Stimulated activated CD8-positive, alpha-beta memory T cell treated with anti-CD3 and anti-CD28 coated beads, Interleukin-7, amount 100 ng/mL, for 1 hour (primary cell): ENCODE results near the gene ZSWIM1.

Experiments used
- DNase-seq, 2 donors: peaks; one replicate each; pipeline ENCODE4 v3.0.0-alpha.2; 2020; ENCODE audit warnings: low read depth in 2 of 2

The ZSWIM1 gene

DNA sequence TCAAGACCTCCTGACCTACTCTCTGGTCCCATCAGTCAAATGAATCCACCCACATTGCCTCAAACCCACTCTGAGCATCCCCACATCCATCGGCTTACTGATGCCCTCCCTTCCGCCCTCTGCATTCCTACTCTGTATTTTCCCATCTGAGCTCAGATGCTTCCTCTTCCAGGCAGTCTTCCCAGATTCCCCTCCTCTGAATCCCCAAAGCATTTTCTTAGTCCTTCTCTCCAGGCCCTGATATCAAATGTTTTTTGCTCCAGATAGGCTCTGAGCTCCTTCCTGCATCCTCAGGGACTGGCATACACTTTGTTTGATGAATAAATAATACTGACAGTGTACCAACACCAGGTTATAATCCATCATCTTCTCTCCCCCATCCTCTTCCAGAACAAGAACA, 27.1 kb downstream of the ZSWIM1 start:
- no peak for DNase-seq

DNA sequence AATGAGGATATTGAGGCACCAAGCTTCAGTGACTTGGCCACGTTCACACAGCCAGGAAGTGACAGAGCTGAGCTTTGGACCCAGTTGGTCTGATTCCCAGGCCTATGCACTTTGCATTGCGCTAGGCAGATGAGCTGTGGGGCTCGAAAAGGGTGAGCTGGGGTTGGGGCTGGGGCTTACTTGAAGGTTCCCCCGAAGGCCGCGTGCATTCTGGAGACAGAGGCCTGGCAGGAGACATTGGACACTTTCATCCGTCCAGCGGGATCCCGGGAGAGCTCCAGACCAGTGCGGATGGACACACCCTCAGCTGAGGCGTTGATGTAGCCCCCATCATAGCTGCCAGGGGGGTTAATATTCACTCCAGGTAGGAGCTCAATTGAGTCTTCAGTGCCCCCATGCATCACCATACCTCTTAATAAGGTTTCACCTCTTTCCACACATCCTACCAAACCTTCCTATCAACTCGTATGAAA, 28.3 kb downstream of the ZSWIM1 start:
- DNase-seq = no peak

DNA sequence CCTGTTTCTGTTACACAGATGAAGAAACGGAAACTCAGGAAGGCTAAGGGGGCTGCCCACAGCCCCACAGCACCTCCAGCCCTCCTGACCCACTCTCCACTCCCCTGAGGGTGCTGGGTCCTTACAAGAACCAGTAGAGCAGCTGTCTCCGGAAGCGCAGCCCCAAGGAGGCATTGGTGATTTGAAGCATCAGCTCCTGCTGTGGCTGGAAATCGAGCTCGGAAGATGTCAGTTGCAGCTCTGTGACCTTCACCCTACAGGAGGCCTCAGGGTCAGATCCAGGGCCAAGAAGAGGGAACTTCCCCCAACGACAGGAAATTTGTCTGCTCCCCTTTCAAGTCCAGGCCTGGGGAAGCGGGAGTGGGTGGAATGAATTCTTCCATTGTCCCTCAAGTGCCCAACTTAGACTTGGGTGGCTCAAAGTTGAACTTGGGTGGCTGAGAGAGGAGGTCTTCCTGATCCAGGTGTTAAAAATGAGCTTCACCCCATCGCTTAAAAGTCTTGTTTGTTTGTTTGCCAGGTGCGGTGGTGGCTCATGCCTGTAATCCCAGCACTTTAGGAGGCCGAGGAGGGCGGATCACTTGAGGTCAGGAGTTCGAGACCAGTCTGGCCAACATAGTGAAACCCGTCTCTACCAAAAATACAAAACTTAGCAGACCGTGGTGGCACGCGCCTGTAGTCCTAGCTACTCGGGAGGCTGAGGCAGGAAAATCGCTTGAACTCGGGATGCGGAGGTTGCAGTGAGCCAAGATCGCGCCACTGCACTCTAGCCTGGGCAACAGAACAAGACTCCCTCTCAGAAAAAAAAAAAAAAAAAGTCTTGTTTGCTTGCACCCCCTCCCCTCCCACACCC, 29.0 kb downstream of the ZSWIM1 start:
- DNase-seq = no peak

DNA sequence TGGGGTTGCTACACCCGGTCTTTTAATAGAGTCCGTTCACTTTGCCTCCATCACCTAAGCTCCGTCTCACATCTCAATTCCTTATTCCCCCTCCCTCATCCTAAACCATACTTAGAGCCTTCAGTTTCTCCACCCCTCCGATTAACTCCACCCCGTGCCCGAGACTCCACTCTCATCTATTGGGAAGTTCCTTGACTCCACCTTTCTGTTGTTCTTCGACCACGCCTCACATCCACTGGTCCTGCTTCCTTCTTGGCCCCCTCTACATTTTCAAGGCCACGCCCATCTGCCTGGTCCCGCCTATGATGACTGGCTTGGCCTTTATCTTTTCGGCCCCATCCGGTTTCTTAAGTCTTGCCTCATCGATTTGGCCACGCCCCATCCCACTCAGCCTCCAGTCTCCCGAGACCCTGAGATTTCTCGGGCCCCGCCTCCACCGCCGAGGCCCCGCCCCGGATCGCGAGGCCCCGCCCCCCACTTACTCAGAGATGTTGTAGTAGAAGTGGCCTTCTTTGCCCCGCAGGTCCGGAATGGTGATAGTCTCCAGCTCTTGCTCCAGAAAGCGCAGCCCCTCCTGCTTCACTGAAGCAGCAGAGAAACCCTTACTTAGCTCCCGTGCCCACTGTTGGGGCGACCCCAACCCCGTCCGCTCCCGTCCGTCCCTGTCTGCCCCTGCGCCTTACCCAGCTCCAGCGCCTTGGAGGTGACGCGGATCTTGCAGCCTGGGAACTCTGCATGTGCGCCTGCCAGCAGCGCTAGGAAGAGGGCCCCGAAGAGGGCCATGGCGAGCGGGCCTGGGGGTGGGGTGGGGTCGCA, 29.9 kb downstream of the ZSWIM1 start:
- DNase-seq = peak; percentile 76 to 80

DNA sequence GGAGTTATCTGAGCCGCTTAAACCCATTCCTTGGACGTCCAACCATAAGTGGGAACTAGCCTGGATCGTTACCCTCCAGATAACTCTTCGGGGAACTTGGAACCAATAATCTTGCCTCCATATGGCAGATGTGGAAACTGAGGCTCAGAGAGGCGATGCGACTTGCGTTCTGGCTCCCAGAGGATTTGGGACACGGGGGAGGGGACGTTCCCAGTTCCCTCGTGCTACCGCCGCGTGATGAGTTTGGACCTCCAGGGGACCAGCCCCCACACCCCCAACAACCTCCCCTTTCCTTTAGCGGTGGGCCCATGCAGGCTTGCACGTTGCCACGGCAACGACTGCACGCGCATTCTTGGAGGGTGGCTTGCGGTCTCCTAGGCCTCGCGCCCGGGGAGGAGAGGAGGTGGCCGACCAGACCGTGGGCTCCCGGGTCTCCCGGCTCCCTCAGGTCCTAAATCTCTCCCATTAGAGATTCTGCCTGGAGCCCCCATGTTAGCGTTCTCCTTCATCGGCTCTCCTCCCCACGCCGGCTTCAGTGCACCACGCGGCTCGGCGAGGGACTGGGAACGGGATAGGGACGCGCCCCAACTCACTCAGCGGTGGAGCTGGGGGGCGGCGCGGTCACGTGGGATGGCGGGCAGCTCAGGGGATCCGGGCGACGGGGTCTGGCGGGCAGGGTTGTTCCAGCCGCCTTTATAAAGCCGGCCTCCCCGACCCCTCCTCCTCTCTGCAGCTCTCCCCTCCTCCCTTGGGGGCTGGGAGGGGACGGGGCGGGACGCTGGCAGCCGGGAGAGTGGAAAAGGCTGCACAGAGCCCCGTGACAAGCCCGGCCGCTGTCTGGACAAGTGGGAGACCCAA, 30.7 kb downstream of the ZSWIM1 start, which contains the start of gene PLTP:
TSS of gene PLTP (minus strand) at position 670 of the 858 bp plus-strand sequence. CDS start 703 bp downstream, outside the sequence.
- DNase-seq = no peak

DNA sequence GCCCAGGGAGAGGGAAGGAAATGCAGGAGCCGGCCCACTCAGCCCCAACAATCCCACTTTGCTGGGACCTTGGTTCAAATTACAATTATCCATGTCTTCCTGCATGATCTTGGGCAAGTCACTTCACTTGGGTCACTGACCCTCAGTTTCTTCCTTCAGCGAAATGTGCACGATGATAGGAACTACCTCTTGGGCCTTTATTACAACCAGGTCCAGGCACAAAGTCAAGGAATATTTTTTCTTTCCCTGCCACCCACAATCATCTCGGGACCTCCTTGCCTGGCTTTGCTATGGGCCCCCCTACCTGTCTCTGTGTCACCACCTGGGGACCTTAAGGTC, 31.3 kb downstream of the ZSWIM1 start:
- DNase-seq = no peak

DNA sequence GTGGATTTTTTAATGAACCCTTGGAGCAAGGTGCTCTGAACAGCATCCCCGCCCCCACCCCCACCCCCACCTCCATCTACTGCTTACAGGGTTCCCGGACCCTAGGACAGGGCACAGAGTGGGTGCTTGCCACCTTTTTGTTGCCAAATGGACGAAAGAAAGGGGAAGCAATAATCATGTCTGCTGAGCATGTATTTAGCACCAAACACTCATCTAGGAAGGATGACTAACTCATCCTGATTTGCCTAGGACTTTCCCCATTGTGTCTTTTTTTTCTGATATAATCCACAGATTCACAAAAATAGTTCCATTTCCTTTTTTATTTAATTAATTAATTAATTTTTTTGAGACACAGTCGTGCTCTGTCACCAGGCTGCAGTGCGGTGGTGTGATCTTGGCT, 32.1 kb downstream of the ZSWIM1 start:
- no peak for DNase-seq

DNA sequence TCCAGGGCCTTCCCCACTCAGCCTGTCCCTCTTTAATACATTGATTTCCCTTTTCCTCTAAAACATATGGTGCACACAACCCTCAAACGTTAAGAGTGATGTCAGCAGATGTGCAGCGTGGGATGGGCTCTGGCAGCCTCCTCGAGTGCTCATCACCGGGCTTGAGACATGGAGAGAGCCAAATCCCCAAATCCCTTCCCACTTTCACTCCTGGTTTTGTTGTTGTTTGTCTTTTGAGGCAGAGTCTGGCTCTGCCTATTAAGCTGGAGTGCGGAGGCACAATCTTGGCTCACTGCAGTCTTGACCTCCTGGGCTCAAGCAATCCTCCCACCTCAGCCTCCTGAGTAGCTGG, 36.7 kb downstream of the ZSWIM1 start:
- DNase-seq = no peak

DNA sequence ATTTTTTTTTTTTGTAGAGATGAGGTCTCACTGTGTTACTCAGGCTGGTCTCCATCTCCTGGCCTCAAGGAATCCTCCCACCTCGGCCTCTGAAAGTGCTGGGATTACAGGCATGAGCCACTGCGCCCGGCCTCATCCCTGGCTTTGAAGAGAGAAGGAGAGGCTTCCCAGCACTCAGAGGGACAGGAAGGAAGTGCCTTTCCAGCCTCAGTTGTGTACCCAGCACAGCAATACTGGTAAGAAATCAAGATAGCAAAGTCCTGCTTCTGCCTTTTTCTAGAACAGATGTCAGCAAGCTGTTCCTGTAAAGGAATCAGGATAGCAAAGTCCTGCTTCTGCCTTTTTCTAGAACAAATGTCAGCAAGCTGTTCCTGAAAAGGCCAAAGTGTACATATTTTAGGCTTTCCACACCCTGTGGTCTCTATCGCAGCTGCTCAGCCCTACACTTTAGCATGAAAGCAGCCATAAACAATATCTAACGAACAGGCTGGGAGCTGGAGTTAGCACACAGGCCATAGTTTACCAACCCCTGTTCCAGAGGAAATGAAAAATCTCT, 37.2 kb downstream of the ZSWIM1 start:
- no peak for DNase-seq

DNA sequence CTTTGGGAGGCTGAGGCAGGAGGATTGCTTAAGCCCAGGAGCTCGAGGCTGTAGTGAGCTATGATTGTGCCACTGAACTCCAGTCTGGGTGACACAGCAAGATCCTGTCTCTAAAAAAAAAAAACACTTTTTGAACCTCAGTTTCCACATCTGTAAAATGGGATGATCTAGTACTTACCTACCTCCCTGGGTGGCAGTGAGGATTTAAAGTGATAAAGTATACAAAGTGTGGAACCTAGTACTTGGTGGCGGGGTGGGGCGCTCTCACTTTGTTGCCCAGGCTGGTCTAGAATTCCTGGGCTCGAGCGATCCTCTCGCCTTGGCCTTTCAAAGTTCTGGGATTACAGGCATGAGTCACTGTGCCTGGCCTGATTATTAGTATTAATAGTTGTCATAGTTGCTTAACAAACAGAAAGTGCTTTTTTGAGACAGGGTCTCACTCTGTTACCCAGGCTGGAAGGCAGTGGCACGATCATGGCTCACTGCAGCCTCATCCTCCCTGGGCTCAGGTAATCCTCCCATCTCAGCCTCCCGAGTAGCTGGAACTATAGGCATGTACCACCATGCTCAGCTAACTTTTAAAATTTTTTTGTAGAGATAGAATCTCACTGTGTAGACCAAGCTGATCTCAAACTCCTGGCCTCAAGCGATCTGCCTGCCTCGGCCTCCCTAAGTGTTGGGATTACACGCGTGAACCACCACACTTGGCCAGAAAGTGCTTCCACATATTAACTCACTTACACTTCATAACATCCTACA, 37.9 kb downstream of the ZSWIM1 start:
- no peak for DNase-seq

DNA sequence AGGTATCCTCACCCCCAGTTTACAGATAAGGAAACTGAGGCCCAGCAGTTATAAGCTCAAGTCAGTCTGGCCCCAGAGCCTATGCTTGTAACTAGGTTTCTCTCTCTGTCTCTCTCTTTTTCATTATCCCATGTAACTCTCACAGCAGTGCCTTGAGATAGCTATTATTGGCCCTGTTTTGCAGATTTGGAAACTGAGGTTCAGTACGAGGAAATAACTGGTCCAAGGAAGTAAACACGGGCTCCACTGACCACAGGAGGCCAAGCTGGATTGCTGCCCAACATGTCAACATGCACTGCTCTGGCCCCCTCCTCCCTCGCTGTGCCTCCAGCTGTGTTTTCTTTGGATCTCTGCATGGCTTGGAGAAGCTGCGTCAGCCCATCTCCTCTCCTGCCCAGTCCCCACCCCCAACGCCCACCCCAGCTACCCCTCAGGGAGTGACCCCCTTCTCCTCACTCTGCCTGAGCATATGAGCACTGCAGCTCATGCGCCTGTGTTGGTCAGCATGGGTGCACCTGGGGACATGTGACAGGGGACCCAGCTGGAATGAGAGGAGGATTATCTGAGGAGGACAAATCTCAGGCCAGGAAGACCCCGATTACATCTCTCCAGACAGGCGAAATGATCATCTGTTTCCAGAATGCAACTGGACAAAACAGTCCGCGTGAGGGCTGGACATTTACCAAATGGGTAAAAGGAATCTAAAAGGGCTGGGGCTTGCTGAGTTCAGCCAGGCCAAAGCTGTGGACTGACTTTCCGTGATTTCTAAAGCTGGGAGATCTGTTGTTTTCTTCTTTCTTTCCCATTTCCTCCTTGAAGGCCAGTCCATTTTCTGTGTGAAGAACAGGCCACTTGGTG, 38.7 kb downstream of the ZSWIM1 start:
- DNase-seq = no peak

DNA sequence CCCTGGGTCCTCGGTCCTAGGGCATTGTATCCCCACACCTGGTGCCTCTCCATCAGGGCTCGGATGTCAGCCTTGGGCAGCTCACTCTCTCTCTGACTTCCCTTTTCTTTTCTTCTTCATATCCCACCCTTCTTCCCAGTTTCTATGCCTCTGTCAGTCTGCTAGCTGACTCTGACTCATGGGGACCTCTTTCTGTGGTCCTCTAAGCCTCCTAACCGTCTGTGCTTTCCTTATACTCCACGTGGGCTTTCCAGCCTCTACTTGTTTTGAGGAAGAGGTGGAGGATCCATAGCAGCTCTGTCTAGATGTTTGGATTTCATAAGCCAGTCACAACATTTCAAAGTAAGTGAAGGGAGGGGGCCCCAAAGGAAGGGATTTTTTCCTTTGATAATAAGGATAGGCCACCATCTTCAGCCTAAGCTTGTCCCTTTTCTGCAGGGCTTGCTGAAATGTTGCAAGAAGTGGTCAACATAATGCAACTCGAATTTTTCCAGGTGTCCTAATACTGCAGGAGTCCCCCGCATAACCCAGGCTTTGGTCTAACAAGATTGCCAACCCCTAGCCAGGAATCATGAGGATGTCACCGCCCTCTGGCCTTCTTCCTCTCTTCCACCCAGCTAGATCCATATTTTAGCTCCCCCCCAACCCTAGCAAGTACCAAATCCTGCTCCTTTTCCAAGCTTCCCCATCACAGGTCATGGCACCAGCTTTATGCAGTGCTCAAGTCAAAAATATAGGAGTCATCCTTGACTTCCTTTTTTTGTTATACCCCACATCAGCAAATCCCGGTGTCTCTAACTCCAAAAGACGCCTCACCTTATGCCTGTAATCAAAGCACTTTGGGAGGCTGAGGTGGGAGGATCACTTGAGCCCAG, 39.7 kb downstream of the ZSWIM1 start:
- DNase-seq = no peak

DNA sequence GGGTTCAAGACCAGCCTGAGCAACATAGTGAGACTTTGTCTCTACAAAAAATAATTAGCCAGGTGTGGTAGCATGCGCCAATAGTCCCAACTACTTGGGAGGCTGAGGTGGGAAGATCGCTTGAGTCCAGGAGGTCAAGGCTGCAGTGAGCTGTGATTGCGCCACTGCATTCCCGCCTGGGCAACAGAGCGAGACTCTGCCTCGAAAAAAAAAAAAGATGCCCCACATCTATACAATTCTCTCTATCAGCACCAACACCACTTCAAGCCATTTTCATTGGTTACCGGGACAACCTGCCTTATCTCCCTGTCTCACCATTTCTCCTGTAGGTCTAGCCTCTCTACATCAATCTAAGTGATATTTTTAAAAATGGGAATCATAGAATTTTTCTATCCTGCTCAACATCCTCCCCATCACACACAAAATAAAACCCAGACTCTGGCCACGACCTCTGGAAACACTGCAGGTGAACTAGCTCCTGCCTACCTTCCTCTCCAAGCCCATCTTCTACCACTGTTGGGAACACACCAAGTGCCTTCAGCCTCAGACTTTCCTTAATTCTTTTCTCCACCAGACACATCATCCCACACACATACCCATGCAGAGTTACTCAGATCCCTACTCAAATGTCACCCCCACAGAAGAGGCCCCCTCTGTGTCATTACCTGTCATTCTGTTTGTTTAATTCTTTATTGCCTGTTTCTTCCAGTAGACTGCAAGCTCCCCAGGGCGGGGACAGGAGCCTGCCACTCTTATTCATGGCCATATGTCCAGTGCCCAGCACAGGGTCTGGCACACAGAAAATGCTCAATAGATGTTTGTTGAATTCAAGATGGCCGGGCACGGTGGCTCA, 40.5 kb downstream of the ZSWIM1 start:
- no peak for DNase-seq

DNA sequence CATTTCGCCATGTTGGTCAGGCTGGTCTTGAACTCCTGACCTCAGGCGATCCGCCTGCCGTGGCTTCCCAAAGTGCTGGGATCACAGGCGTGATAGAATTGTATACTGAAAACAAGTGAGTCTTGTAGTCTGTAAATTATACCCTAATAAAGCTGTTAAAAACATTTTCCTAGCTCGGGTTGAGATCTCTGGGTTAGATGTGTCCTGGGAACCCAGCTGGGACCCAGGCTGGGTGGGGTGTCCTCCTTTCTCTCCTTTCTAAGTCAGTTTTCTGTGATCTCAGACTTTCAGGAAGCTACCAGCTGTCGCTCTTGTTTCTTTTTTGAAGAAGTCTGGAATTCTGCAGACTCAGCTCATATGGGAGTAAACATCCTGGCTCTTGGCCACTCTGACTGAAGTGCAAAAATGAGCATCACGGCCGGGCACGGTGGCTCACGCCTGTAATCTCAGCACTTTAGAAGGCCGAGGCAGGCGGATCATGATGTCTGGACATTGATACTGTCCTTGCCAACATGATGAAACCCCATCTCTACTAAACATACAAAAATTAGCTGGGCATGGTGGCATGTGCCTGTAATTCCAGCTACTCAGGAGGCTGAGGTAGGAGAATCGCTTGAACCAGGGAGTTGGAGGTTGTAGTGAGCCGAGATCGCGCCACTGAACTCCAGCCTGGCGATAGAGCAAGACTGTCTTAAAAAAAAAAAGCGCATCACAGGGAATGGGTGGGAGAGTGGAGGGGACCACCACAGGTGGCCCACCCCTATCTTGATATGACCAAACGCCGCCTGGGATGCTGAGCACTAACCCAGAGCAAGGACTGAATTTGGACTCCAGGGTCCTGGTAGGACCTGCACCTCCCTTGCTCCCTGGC, 43.6 kb downstream of the ZSWIM1 start:
- no peak for DNase-seq

DNA sequence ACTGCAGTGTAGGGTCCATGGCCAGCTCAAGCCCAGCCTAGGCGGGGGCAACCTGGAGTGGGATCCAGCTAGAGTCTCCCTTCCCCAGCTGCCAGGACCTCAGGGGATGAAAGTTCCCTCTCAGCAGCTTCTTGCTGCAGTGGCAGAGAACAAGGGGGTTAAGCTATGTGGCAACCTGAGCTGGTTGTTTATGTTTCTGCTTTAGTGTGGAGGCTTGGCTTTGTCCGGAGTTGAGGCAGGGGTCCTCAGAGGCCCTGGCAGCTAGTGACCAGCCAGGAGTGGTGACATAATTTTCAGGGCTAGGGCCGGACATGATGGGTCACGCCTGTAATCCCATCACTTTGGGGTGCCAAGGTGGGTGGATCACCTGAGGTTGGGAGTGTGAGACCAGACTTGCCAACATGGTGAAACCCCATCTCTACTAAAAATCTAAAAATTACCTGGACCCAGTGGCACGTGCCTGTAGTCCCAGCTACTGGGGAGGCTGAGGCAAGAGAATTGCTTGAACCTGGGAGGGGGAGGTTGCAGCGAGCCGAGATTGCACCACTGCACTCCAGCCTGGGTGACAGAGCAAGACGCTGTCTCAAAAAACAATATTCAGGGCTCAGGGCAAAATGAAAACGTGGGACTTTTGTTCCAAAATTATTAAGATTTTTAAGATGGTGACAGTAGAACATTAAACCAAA, 44.9 kb downstream of the ZSWIM1 start:
- no peak for DNase-seq

DNA sequence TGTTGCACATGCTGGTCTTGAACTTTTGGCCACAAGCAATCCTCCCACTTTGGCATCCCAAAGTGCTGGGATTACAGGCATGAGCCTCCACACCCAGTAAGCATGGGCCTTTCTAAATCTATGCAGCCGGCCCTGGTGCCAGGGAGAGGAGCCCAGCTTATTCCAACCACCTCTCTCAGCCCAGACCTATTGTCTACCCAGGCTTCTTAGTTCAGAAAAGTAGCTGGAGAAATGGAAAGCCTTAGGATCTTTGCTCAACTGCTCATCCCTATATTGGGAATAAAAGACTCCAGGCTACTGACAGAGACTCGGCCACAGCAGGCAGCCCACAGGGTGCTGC, 45.7 kb downstream of the ZSWIM1 start:
- no peak for DNase-seq
